ENCODE measurements around the gene HMGN1.

HMGN1 gene

DNA sequence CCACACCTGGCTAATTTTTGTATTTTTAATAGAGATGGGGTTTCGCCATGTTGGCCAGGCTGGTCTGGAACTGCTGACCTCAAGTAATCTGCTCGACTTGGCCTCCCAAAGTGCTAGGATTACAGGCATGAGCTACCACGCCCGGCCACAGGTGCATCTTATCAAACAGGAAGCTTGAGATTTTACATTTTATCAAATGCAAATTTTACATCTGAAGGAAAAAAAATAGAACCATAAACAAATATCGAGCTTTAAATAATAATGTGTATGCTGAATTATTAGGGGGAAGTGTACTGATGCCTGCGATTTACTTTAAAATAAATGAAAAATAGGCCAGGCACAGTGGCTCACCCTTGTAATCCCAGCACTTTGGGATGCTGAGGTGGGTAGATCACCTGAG lies 18.9 kb downstream of the HMGN1 start:
- no peak for DNase-seq (ENCODE audit: low read depth)

DNA sequence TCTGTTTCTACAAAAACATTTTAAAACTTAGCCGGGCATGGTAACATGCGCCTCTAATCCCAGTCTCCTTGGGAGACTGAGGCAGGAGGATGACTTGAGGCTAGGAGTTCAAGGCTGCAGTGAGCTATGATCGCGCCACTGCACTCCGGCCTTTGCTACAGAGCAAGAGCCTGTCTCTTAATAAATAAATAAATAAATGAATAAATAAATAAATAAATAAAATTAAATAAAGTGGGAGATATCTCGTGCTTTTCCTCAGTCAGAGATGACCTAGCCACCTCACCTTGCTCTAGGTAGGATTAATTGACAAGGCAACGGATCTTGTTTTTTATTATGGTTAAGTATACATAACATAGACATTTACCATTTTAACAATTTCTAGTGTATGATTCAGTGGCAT lies 21.2 kb downstream of the HMGN1 start:
- no peak for DNase-seq (ENCODE audit: low read depth)

DNA sequence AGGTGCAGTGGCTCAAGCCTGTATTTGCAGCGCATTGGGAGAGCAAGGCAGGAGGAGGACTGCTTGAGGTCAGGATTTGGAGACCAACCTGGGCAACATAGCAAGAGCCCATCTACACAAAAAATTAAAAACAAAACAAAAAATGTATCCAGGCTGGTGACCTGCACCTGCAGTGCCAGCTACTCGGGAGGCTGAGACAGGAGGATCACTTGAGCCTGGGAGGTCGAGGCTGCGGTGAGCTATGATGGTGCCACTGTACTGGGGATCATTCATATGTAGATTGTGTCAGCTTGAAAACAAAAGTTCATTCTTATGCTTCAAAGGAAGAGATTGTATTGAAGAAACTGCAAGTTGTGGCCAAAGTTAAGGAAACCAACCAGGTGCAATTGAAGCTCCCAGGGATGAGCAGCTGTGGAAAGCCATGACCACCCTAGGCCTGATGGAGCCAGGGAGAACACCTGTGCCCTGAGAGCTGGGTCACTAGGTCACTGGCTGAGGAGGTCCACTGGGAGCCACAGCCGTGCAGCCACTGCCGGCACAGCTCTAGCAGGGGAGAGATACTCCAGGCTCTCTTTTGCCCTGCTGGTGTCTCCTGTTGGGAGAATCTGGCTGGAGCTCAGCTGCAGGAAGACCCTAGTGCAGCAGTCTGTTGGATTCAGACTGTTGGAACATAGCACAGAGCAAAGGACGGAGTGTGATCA lies 22.1 kb downstream of the HMGN1 start:
- no peak for DNase-seq (ENCODE audit: low read depth)

DNA sequence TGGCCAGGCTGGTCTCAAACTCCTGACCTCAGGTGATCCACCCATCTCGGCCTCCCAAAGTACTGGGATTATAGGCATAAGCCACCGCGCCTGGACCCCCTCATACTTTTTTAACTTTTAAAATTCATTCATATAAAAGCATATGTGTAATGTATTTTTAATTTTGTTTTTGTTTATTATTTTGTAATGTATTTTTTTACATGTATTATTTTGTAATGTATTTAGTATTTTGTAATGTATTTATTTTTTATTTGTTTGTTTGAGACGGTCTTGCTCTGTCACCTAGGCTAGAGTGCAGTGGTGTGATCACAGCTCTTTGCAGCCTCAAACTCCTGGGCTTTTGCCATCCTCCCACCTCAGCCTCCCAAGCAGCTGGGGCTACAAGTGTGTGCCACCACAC lies 23.4 kb downstream of the HMGN1 start:
- no peak for DNase-seq (ENCODE audit: low read depth)

DNA sequence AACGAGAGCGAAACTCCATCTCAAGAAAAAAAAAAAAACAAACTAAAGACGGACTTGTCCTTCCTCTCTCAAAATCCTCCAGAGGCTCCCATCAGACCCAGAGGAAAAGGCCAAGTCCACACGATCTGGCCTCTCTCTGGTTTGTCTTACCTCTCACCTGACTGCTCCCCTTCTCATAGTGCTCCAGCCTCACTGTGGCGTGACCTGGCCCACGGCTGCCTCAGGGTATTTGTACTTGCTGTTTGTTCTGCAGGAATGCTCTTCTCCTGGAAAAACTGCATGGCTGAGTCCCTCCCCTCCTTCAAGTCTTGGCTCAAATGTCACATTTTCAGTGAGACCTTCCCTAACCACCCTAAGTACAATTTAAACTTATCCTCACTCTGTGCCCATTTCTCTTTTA lies 27.5 kb downstream of the HMGN1 start:
- DNase-seq (ENCODE audit: low read depth) = no peak

DNA sequence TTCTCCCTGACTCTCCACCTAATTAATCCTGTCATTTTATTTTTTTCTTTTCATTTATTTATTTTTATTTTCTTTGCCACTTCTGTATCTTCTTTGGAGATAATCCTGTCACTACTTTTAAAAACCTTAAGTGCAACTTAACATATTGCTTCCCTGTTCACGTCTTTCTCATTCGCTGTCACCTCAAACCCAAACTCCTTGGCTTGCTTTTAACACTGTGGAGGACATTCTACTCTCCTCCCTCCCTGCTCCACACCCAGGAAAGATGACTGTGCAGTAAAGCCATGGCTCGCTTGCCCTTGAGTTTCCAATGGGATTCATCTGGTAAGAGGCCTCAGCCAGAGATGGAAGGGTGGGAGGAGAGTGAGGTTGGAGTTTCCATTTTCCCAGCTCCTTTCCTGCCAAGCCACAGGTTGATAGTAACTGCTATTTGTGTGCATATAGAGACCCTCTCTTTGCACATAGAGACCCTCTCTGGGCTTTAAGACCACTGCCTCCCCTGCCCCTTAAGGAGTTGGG lies 29.0 kb downstream of the HMGN1 start:
- DNase-seq (ENCODE audit: low read depth) = no peak

DNA sequence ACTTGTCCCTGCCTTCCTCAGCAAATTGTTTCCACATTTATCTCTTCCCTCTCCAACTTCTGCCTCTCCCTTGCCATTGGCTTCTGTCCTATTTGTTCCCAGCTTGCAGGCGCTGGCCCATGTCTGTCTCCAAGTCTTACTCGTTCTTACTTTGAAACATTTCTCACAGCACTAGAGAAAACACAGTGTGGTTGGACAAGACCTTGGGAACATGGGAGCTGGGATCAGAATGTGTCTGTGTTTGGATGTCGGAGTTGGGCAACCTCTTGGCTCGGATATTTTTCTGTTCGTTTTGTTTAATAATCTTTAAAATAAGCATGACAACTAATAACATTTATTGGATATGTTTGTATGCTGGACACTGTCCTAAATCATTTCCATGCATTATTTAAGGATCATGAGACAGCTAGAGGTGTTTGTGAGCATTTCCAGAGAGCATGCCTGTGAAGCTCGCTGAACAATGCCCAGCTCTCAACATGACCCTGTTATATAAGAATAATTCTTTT lies 29.6 kb downstream of the HMGN1 start:
- DNase-seq (ENCODE audit: low read depth) = no peak

DNA sequence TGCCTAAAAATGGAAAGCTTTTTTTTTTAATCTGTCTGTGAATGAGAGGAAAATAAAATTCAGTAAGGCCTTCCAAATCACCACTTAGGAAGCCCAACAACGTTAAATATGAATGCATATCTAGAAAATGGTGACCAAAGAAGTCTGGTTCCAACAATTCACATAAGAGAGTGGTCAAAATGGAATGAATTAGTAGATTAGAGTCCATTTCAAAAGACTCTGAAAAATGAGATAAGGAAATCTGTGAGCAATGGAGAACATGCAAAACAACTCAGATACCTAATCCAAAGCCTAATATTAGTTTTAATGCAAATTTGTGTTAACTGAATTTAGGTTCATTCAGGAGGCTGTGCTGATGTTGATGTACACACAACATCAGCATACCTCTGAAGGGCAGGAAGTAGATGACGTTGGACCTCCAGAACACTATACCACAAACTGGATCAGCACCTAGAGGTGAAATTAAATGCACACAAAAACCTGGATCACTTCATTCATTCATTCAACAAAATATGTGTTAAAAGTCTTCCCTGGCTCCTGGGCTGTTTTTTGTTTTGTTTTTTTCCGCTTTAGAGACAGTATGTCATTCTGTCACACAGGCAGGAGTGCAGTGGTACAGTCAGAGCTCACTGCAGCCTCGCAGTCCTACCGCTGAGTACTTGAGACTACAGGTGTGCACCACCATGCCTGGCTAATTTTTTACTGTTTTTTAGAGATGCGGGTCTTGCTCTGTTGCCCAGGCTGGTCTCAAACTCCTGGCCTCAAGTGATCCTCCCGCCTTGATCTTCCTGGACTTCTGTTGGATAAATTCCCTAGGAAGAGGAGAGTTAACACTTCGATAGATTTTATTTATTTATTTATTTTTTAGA lies 30.6 kb downstream of the HMGN1 start:
- DNase-seq (ENCODE audit: low read depth) = no peak

DNA sequence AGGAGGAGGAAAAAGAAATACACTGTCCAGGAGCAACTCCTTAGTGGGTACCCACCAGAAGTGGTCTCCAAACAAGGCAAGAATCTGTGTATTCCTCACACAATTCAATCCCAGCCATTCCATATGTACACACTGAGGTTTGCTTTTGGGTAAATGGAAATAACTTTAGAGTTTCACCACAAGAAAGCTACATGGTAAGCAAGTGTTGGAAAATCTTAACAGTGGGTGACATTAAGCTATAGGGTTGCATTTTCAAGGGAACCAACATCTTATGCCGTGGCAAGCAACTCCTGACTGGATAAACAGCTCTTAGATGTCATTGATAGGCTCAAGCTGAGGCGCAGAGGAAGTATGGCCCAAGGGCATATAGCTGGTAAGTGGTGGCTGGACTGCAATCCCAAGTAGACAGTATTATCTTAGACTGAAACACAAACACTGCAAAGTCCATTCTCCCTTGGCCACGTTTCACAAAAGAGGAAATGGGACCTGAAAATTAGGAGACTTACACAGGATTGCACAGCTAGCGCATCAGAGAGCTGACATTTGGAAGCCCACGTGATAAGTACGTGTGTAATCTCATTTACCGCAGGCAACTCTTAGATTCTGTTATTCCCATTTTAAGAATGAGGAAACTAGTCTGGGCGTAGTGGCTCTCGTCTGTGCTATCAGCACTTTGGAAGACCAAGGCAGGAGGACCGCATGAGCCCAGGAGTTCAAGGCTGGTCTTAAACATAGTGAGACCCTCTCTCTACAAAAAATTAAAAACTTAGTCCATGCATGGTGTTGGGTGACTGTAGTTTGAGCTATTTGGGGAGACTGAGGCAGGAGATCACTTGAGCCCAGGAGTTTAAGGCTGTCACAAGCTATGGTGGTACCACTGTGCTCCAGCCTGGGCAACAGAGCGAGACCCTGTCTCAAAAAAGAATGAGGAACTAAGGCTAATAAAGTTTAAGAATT lies 31.5 kb downstream of the HMGN1 start:
- no peak for DNase-seq (ENCODE audit: low read depth)

DNA sequence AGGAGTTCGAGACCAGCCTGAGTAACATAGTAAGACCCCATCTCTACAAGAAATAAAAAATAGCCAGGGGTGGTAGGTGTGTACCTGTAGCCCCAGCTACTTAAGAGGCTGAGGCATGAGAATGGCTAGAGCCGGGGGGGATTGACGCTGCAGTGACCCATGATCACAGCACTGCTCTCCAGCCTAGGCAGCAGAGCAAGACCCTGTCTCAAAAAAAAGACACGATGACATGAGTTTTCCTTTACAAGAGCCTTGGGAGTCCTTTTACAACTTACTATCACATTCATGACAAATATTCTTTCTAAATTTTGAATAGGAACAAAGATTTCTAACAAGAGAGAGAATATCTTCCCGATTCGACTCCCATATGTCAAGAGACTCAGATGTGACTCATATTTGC lies 32.2 kb downstream of the HMGN1 start:
- DNase-seq (ENCODE audit: low read depth) = no peak

DNA sequence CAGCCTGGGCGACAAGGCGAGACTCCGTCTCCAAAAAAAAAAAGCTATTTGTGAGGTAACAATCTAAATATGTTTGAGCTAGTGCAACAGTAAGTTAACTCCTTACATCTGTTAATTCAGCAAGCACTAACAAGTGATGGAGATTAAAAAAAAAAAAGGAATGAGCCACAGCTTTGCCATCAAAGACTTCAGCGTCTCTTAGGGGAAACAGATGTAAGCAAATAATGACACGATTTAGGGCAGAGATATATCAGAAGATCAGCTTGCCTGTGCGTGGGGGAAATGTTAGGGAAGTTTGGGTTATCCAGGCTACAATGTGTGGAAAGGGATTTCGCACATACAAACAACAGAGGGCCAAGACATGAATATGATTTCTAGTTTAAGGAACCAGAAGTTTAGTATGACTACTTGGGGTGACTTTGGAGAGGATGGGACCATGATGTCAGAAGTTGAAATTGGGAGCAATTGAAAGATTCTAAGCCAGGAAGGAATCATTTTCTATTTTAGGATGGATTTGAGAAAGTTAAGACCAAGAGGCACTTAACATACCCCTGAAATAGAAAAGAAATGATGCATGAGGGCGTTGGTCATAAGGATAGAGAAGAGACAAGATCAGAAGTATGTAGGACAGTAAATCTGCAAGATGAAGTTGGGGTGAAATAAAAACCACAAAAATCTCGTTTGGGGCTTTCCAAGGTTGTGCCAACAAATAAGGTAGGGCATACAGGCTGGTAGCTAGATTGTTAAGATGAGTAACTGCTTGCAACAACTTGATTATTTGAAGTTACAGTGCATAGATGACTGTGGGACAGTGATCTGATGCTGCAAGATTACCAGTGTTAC lies 33.1 kb downstream of the HMGN1 start:
- DNase-seq (ENCODE audit: low read depth) = no peak

DNA sequence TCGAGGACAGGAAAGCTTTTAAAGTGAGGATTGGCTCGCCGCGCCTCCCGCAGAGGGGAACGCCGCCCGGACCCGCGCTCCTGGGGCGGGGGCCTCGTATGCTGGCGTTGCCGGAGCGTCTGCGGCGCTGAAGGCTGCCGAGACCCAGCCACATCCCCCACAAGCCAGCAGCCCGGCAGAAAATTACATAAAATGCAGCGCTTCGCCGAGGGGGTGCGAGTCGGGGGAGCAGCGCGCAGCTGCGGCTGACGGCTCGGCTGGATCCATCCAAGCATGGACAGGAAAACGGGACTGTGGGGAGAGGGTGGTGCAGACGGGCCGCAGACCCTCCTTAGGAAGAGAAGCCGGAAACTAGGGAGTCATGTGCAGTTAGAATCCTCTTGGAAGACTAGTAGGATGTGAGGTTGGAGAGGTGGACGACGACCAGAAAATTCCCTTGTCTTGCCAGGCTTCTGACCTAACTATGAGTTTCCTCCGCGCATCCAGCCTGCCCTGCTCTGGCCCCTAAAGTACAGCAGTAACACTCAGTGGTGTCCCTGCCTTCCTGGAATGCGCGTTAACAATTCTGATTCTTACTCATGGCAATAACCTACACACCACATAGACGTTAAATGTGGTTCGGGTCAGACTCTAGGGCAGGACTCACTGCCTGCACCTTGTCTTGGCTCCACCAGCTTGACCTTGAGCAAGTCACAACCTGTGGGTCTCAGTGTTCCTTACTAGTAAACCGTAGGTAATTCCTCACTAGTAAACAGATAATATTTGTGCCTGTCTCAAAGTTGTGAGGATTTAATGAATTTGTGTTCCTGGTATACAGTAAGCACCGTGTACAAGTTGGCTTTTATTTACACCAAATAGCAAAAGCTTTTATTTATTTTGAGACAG lies 34.5 kb downstream of the HMGN1 start:
- peak; percentile 24 for DNase-seq (ENCODE audit: low read depth)

DNA sequence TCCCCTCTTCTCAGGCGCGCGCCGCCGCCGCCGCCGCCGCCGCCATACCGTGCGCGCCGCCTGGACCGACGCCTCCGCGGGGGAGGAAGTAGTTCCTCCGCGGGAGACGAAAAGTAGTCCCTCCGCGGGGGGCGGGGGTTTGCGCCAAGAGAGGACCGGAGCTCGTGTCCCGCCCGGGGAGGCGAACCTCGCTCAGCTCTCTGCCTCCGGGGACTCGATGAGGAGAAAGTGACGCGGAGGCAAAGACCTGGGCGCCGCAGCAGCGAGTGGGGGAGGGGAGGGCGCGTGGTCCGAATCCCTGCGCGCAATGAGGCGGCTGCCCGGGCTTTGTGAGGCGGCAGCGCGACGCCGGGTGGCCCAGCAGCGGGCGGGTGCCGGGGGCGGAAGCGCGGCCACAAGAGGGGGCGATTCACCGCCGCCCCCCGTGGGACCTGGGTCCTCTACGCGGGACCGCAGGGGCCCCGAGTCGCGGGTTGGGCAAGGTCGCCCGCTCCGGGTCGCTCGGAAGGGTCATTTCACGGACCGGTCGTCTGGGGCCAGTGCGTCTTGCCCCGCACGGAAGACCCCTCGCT lies 35.2 kb downstream of the HMGN1 start, which contains the start of gene BRWD1:
BRWD1 (minus strand) TSS at position 62 of the 572 bp plus-strand sequence. CDS start 141 bp downstream, outside the sequence.
- peak; percentile 63 for DNase-seq (ENCODE audit: low read depth)

DNA sequence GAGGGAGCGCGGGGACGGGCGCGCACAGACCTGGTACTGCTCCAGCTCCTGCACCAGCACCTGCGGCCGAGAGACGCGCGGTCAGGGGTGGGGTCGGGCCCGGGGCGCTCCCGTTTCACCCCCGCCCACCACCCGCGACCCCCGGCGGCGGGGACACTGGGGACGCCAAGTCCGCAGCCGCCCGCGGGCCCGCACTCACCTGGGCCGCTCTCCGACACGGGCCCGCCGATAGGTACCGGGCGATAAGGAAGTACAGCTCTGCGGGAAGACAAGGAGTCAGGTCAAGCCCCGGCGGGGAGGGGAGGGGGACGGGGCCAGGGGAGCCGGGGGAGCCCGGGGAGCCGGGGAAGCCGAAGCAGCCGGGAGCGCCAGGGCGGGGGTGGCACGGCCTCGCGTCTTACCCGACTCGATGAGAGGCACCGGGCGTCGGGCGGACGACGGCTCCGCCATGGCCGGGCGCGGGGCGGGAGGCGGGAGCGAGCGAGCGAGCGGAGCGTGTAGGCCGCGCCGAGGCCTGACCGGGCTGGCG lies 35.8 kb downstream of the HMGN1 start:
- peak; percentile 21 for DNase-seq (ENCODE audit: low read depth)

DNA sequence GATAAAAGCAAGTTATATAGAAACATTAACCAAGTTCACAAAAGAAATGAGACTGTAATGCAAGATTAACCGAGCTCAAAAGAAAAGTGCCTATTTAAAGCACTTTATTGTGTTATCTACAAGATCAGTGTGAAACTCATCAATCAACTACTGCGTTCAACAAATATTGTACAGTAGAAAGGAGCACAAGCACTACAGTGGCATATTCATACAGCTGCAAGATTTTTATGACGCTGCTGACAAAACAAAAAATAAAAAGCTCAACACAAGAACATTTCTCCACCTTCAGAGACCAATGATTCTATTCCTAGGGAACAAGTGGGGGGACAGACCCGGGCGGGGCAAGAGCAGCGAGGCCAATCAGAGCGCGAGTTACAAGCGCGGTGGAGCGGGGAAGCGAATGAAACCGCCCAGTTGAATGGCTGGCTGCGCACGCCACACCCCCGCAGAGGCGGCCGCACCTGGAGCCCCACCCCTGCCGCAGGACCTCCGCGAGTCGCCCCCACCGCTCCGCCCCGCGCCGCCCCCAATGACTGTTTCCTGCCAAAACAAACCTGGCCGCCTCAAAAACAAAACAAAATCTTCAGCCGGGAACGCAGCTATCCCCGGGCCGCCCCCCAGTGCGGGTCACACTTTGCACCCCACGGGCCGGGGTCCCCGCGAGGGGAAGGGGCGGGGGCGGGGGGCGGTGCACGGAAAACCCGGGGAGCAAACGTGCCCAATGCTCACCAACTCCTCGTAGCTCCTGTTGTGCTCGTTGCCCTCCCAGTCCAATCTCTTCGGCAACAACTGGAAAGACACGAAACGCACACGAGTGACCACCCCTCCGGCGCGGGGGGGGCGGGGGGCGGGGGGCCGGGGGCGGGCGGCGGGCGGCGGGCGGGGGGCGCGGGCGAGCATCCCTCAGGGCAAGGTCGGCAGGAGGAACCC lies 36.5 kb downstream of the HMGN1 start:
- peak; percentile 92 for DNase-seq (ENCODE audit: low read depth)

DNA sequence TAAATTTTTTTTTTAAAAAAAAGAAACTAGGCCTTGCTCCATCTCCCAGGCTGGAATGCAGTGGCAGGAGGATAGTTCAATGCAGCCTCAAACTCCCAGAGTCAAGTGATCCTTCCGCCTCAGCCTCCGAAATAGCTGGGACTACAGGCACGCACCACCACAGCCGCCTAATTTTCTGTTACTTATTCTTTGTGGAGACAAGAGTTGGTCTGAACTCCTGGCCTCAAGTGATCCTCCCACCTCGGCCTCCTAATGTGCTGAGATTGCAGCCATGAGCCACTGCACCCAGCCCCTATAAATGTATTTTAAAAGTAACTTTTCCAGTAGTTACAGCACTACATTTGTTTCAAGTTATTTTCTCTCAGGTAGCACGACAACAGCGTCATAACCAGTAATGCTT lies 37.7 kb downstream of the HMGN1 start:
- DNase-seq (ENCODE audit: low read depth) = no peak

DNA sequence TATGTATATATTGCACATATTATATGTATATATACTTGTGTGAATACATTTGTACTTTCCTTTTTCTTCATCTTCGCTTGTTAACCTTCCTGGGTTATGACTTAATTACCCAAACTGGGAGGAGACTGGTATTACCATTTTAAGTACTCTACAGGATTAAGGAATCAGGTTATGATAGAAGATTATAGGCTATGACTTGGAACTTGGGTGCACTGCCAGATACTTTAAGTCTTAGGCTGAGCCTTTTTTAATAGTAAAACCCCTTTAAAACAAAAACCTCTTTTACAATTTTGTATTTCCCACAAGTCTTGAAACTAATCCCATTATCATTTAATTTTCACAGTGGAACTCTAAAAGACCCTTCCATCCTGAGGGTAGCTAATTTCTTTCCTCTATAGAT lies 41.4 kb downstream of the HMGN1 start:
- DNase-seq (ENCODE audit: low read depth) = no peak

DNA sequence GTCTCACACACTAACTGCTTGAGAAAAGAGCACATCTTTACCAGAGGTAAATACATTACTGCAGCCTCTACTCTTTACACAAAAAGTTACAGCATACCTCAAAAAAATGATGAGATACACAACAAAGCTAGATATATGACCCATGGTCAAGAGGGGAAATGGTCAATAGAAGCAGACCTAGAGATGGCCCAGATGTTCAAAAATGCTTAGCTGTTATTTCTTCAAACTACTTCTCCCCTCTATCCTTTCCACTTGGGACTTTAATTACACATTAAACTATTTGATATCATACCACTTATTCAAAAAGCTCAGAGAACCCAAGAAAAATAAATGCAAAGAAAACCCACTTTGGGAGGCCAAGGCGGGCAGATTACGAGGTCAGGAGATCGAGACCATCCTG lies 48.3 kb downstream of the HMGN1 start:
- DNase-seq (ENCODE audit: low read depth) = no peak

Data from T follicular helper cell (primary cell).